SK-N-SH (cell line): ENCODE measurements around the gene RAB3C. TPM values are rescaled to one million over a fixed set of nuclear protein-coding genes. Genes with fewer than 3 reads are reported as not detected.

ENCODE experiments used
- CTCF ChIA-PET: fragments of 300-600, 350-600 bp; formaldehyde crosslinking; extraction: SDS; loops from one replicate; lab custom pipeline; 2021; lab: Yijun Ruan, JAX
- POLR2A ChIA-PET: fragments of 350-600 bp; sonication (Branson Sonifier 250); formaldehyde crosslinking; extraction: SDS; loops from one replicate; lab custom pipeline; 2020; ENCODE audit warnings: antibody characterized with exemption, inconsistent platforms; lab: Yijun Ruan, JAX
- DNase-seq: peaks from one replicate; pipeline ENCODE4 v3.0.0; 2012
- H2AFZ ChIP-seq: fragments of 200-600 bp; sonication (generic); 2 replicates; pipeline ENCODE4 v1.8.1; 2016; ENCODE audit warnings: antibody characterized with exemption, mild to moderate bottlenecking, low read depth
- H3F3A ChIP-seq: fragments of 200-600 bp; sonication (generic); replicated peaks from 2 replicates; pipeline ENCODE3; 2016; ENCODE audit warnings: antibody characterized with exemption, mild to moderate bottlenecking; ENCODE audit not compliant: insufficient read depth
- H3K27ac ChIP-seq, 2 experiments: fragments of 200-500 bp in 1 of 2; fragments of 200-600 bp in 1 of 2; sonication (Bioruptor generic) in 1 of 2; sonication (generic), shearing (Covaris generic) in 1 of 2; 2 replicates each; pipeline versions ENCODE4 v1.5.1 to v1.6.1; 2014 to 2016; ENCODE audit warnings: low read depth in 2 of 2, inconsistent platforms in 1 of 2, low read length in 1 of 2, mild to moderate bottlenecking in 1 of 2, mixed read lengths in 1 of 2
- H3K27me3 ChIP-seq: fragments of 200-600 bp; sonication (generic), shearing (Covaris generic); 2 replicates; pipeline ENCODE4 v1.6.1; 2016; ENCODE audit warnings: mixed run types; ENCODE audit not compliant: insufficient read depth
- H3K36me3 ChIP-seq, 2 experiments: fragments of 200-500 bp in 1 of 2; fragments of 200-600 bp in 1 of 2; sonication (Bioruptor generic) in 1 of 2; sonication (generic) in 1 of 2; replicated peaks in 1 of 2; 2 replicates each; pipeline versions ENCODE3 to v1.5.1; 2014 to 2016; ENCODE audit warnings: low read length in 1 of 2, mild to moderate bottlenecking in 1 of 2; ENCODE audit not compliant: insufficient read depth in 2 of 2, control insufficient read depth in 1 of 2
- H3K4me1 ChIP-seq, 2 experiments: fragments of 200-500 bp in 1 of 2; fragments of 200-600 bp in 1 of 2; sonication (Bioruptor generic) in 1 of 2; sonication (generic), shearing (Covaris generic) in 1 of 2; 2 replicates each; pipeline versions ENCODE4 v1.5.1 to v1.6.1; 2014 to 2016; ENCODE audit warnings: low read depth in 1 of 2, low read length in 1 of 2, mixed run types in 1 of 2; ENCODE audit not compliant: insufficient read depth in 2 of 2, control insufficient read depth in 1 of 2
- H3K4me2 ChIP-seq: fragments of 200-600 bp; sonication (generic), shearing (Covaris generic); 2 replicates; pipeline ENCODE4 v1.6.1; 2017; ENCODE audit warnings: mixed run types
- H3K4me3 ChIP-seq, 2 experiments: fragments of 200-500 bp in 1 of 2; fragments of 200-600 bp in 1 of 2; sonication (Bioruptor generic) in 1 of 2; sonication (generic), shearing (Covaris generic) in 1 of 2; 2 replicates each; pipeline versions ENCODE4 v1.5.1 to v1.8.1; 2014 to 2016; ENCODE audit warnings: low read depth in 2 of 2, inconsistent platforms in 1 of 2, low read length in 1 of 2, mild to moderate bottlenecking in 1 of 2, mixed read lengths in 1 of 2, moderate library complexity in 1 of 2
- H3K79me2 ChIP-seq: fragments of 200-600 bp; sonication (generic); 2 replicates; pipeline ENCODE4 v1.8.1; 2017; ENCODE audit warnings: mild to moderate bottlenecking; ENCODE audit not compliant: insufficient read depth
- H3K9ac ChIP-seq: fragments of 200-600 bp; sonication (generic); 2 replicates; pipeline ENCODE4 v1.6.1; 2017; ENCODE audit warnings: mixed run types
- H3K9me2 ChIP-seq: fragments of 200-600 bp; sonication (generic); 2 replicates; pipeline ENCODE4 v1.6.1; 2017; ENCODE audit warnings: mixed run types
- H3K9me3 ChIP-seq: fragments of 200-600 bp; sonication (generic); 2 replicates; pipeline ENCODE4 v1.6.1; 2017; ENCODE audit warnings: mixed run types, mild to moderate bottlenecking, moderate library complexity
- H4K20me1 ChIP-seq: fragments of 200-600 bp; sonication (generic); 2 replicates; pipeline ENCODE4 v1.6.1; 2017; ENCODE audit warnings: mild to moderate bottlenecking, mixed run types; ENCODE audit not compliant: insufficient read depth
- ELF1 ChIP-seq: IDR thresholded peaks from 2 replicates; pipeline ENCODE4 v1.4.0; 2012
- FOSL2 ChIP-seq: IDR thresholded peaks from 2 replicates; pipeline ENCODE4 v1.4.0; 2012; ENCODE audit warnings: low read depth, mild to moderate bottlenecking, moderate library complexity, borderline replicate concordance
- FOXM1 ChIP-seq: IDR thresholded peaks from 2 replicates; pipeline ENCODE4 v1.4.0; 2012; ENCODE audit warnings: low read depth, mild to moderate bottlenecking
- GABPA ChIP-seq: IDR thresholded peaks from 2 replicates; pipeline ENCODE4 v1.4.0; 2012; ENCODE audit warnings: low read depth, mild to moderate bottlenecking
- GATA2 ChIP-seq: sonication (generic); formaldehyde crosslinking; IDR thresholded peaks from 2 replicates; pipeline ENCODE4 v1.5.0; 2020; ENCODE audit warnings: mild to moderate bottlenecking, missing genetic modification reagents
- JUND ChIP-seq: IDR thresholded peaks from 2 replicates; pipeline ENCODE4 v1.4.0; 2012
- RAD21 ChIP-seq: IDR thresholded peaks from 2 replicates; pipeline ENCODE4 v1.6.1; 2012; ENCODE audit warnings: mild to moderate bottlenecking, low read length
- RCOR1 ChIP-seq: fragments of 150-350 bp; IDR thresholded peaks from 2 replicates; pipeline ENCODE4 v1.6.1; 2017; ENCODE audit warnings: antibody characterized with exemption, low read length
- SMC3 ChIP-seq: IDR thresholded peaks from 2 replicates; pipeline ENCODE4 v1.6.1; 2012; ENCODE audit warnings: low read depth, low read length, improper control_type of control experiment
- TAF1 ChIP-seq: IDR thresholded peaks from 2 replicates; pipeline ENCODE4 v1.6.1; 2012; ENCODE audit warnings: low read depth, mild to moderate bottlenecking, low read length, moderate library complexity, borderline replicate concordance
- TCF12 ChIP-seq: IDR thresholded peaks from 2 replicates; pipeline ENCODE4 v1.4.0; 2012
- WGBS: methylation state at CpG from one replicate; pipeline ENCODE4 v1.1.6; 2017; ENCODE audit warnings: low lambda C conversion rate; 5-methylcytosine and 5-hydroxymethylcytosine counted together
- polyA plus RNA-seq, 3 experiments: library from polyadenylated mRNA; depleted of rRNA; stranded (reverse); fragments of >200 nt; gene quantifications; 2 replicates each; pipeline ENCODE4 v1.2.3, GENCODE V29; 2012
- TF ChIP-seq, protein P1 (sequence below): IDR thresholded peaks from 2 replicates; pipeline ENCODE4 v1.6.1; 2012; ENCODE audit warnings: mild to moderate bottlenecking, low read depth, low read length, moderate library complexity
- TF ChIP-seq, protein P2 (sequence below): fragments of 150-350 bp; IDR thresholded peaks from 2 replicates; pipeline ENCODE4 v1.6.1; 2017; ENCODE audit warnings: antibody characterized with exemption, low read length, low read depth, borderline replicate concordance
- TF ChIP-seq, protein P3 (sequence below): IDR thresholded peaks from 2 replicates; pipeline ENCODE4 v1.4.0; 2012; ENCODE audit warnings: low read depth, borderline replicate concordance
- TF ChIP-seq, protein P4 (sequence below): IDR thresholded peaks from 2 replicates; pipeline ENCODE4 v1.4.0; 2012; ENCODE audit warnings: low read depth
- TF ChIP-seq, protein P5 (sequence below): IDR thresholded peaks from 2 replicates; pipeline ENCODE4 v1.4.0; 2012; ENCODE audit warnings: low read depth, borderline replicate concordance
- TF ChIP-seq, protein P6 (sequence below): fragments of 200-600 bp; sonication (generic); IDR thresholded peaks from 2 replicates; pipeline ENCODE4 v1.6.1; 2017; ENCODE audit warnings: antibody characterized with exemption, mild to moderate bottlenecking, moderate library complexity
- TF ChIP-seq, protein P7 (sequence below): fragments of 150-350 bp; IDR thresholded peaks from 2 replicates; pipeline ENCODE4 v1.6.1; 2016; ENCODE audit warnings: mild to moderate bottlenecking, low read depth, low read length

RAB3C gene
- polyA plus RNA-seq, 1 of the 3 experiments (the other 2 are of a cell fraction) = 0.03 TPM

DNA sequence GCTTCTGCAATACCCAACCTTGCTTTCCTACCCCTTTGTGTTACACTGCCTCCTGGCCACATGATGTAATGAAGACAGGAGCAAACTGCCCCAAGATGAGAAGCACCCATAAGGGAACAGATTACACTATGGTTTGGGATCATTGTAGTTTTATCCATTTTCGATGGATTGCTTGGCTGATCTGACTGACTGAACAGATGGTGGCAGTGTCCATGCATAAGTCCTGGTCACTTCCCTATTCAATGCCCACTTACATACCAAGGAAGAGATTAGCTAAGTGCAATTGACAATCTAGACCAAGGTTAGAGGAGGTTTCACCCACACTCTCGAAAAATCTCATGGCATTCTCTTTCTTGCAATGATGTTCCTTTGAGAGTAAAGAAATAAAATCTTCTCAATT, 319.9 kb downstream of the RAB3C start:
- Histone ChIP-seq H3K4me1 (no peaks in the 10 kb centered on the region), H3K79me2 (no peaks in the 10 kb centered on the region), H3K4me2 (no peak overlapping the region), H3K27ac (no peak overlapping the region), H3K36me3 (no peaks in the 10 kb centered on the region), H3K4me3 (no peak overlapping the region), H3F3A (no peaks in the 10 kb centered on the region), H3K9ac (no peak overlapping the region), H3K27me3 (no peaks in the 10 kb centered on the region), H3K9me3 (no peaks in the 10 kb centered on the region), H3K9me2 (no peaks in the 10 kb centered on the region), H4K20me1 (no peaks in the 10 kb centered on the region), H2AFZ (no peak overlapping the region)
- CTCF ChIA-PET = interaction anchor here (0.7 to 3.9 kb wide), 4 partner anchors 11 to 144 kb away, joined by 3 to 18 read pairs (median 7); no protein-coding TSS in a partner anchor
- POLR2A ChIA-PET = no interaction called here
- no peak for DNase-seq
- 62% methylated on average over 2 of the region's 2 CpGs for WGBS
- TF ChIP-seq RAD21 (no peak), GATA2 (CRISPR knock-in tag) (no peak), TCF12 (no peak), RCOR1 (no peak), GABPA (no peak), SMC3 (no peak), JUND (no peak), FOSL2 (no peak), FOXM1 (no peak), ELF1 (no peak), TAF1 (no peak)
- TF ChIP-seq, protein P1, sequence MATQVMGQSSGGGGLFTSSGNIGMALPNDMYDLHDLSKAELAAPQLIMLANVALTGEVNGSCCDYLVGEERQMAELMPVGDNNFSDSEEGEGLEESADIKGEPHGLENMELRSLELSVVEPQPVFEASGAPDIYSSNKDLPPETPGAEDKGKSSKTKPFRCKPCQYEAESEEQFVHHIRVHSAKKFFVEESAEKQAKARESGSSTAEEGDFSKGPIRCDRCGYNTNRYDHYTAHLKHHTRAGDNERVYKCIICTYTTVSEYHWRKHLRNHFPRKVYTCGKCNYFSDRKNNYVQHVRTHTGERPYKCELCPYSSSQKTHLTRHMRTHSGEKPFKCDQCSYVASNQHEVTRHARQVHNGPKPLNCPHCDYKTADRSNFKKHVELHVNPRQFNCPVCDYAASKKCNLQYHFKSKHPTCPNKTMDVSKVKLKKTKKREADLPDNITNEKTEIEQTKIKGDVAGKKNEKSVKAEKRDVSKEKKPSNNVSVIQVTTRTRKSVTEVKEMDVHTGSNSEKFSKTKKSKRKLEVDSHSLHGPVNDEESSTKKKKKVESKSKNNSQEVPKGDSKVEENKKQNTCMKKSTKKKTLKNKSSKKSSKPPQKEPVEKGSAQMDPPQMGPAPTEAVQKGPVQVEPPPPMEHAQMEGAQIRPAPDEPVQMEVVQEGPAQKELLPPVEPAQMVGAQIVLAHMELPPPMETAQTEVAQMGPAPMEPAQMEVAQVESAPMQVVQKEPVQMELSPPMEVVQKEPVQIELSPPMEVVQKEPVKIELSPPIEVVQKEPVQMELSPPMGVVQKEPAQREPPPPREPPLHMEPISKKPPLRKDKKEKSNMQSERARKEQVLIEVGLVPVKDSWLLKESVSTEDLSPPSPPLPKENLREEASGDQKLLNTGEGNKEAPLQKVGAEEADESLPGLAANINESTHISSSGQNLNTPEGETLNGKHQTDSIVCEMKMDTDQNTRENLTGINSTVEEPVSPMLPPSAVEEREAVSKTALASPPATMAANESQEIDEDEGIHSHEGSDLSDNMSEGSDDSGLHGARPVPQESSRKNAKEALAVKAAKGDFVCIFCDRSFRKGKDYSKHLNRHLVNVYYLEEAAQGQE = no peak
- TF ChIP-seq, protein P2, sequence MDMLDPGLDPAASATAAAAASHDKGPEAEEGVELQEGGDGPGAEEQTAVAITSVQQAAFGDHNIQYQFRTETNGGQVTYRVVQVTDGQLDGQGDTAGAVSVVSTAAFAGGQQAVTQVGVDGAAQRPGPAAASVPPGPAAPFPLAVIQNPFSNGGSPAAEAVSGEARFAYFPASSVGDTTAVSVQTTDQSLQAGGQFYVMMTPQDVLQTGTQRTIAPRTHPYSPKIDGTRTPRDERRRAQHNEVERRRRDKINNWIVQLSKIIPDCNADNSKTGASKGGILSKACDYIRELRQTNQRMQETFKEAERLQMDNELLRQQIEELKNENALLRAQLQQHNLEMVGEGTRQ = no peak
- TF ChIP-seq, protein P3, sequence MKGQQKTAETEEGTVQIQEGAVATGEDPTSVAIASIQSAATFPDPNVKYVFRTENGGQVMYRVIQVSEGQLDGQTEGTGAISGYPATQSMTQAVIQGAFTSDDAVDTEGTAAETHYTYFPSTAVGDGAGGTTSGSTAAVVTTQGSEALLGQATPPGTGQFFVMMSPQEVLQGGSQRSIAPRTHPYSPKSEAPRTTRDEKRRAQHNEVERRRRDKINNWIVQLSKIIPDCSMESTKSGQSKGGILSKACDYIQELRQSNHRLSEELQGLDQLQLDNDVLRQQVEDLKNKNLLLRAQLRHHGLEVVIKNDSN = no peak
- TF ChIP-seq, protein P4, sequence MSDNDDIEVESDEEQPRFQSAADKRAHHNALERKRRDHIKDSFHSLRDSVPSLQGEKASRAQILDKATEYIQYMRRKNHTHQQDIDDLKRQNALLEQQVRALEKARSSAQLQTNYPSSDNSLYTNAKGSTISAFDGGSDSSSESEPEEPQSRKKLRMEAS = no peak
- TF ChIP-seq, protein P5, sequence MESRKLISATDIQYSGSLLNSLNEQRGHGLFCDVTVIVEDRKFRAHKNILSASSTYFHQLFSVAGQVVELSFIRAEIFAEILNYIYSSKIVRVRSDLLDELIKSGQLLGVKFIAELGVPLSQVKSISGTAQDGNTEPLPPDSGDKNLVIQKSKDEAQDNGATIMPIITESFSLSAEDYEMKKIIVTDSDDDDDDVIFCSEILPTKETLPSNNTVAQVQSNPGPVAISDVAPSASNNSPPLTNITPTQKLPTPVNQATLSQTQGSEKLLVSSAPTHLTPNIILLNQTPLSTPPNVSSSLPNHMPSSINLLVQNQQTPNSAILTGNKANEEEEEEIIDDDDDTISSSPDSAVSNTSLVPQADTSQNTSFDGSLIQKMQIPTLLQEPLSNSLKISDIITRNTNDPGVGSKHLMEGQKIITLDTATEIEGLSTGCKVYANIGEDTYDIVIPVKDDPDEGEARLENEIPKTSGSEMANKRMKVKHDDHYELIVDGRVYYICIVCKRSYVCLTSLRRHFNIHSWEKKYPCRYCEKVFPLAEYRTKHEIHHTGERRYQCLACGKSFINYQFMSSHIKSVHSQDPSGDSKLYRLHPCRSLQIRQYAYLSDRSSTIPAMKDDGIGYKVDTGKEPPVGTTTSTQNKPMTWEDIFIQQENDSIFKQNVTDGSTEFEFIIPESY = no peak
- TF ChIP-seq, protein P6, sequence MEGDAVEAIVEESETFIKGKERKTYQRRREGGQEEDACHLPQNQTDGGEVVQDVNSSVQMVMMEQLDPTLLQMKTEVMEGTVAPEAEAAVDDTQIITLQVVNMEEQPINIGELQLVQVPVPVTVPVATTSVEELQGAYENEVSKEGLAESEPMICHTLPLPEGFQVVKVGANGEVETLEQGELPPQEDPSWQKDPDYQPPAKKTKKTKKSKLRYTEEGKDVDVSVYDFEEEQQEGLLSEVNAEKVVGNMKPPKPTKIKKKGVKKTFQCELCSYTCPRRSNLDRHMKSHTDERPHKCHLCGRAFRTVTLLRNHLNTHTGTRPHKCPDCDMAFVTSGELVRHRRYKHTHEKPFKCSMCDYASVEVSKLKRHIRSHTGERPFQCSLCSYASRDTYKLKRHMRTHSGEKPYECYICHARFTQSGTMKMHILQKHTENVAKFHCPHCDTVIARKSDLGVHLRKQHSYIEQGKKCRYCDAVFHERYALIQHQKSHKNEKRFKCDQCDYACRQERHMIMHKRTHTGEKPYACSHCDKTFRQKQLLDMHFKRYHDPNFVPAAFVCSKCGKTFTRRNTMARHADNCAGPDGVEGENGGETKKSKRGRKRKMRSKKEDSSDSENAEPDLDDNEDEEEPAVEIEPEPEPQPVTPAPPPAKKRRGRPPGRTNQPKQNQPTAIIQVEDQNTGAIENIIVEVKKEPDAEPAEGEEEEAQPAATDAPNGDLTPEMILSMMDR = no peak; the same call in 1 of the 2 replicates
- TF ChIP-seq, protein P7, sequence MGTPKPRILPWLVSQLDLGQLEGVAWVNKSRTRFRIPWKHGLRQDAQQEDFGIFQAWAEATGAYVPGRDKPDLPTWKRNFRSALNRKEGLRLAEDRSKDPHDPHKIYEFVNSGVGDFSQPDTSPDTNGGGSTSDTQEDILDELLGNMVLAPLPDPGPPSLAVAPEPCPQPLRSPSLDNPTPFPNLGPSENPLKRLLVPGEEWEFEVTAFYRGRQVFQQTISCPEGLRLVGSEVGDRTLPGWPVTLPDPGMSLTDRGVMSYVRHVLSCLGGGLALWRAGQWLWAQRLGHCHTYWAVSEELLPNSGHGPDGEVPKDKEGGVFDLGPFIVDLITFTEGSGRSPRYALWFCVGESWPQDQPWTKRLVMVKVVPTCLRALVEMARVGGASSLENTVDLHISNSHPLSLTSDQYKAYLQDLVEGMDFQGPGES = no peak
